Fibroblast of lung (primary cell): Measurements from ENCODE around the gene PER1. TPM values are rescaled to one million over a fixed set of nuclear protein-coding genes. Genes with fewer than 3 reads are reported as not detected.

Experiments used
- DNase-seq, 2 donors: peaks; one replicate each; pipeline versions ENCODE4 v3.0.0 to v3.0.0-alpha.2; 2010; ENCODE audit warnings: low read depth in 2 of 2
- H2AFZ ChIP-seq: 2 replicates; pipeline ENCODE4 v1.5.1; 2012; ENCODE audit warnings: low read length, control low read depth, inconsistent platforms
- H3K27ac ChIP-seq: 2 replicates; pipeline ENCODE4 v1.5.1; 2011; ENCODE audit warnings: low read length, control low read depth; ENCODE audit not compliant: insufficient read depth
- H3K27me3 ChIP-seq: 2 replicates; pipeline ENCODE4 v1.5.1; 2011; ENCODE audit warnings: mild to moderate bottlenecking, low read length; ENCODE audit not compliant: control insufficient read depth, insufficient read depth
- H3K36me3 ChIP-seq: 2 replicates; pipeline ENCODE4 v1.5.1; 2011; ENCODE audit warnings: low read length; ENCODE audit not compliant: control insufficient read depth, insufficient read depth
- H3K4me1 ChIP-seq: 2 replicates; pipeline ENCODE4 v1.5.1; 2011; ENCODE audit warnings: low read length; ENCODE audit not compliant: control insufficient read depth, insufficient read depth; ENCODE audit errors: extremely low read depth
- H3K4me2 ChIP-seq: 2 replicates; pipeline ENCODE4 v1.5.1; 2011; ENCODE audit warnings: low read length, control low read depth; ENCODE audit not compliant: insufficient read depth; ENCODE audit errors: extremely low read depth
- H3K4me3 ChIP-seq, 4 experiments: fragments of 200-600 bp in 1 of 4; sonication (generic) in 1 of 4; replicated peaks in 1 of 4; 2 replicates each; pipeline ENCODE4 v1.5.1; 2011 to 2016; ENCODE audit warnings: low read length in 4 of 4, low read depth in 3 of 4, mild to moderate bottlenecking in 3 of 4, control low read depth in 2 of 4, inconsistent platforms in 1 of 4, mixed read lengths in 1 of 4; ENCODE audit not compliant: insufficient read depth in 1 of 4; ENCODE audit errors: control extremely low read depth in 1 of 4
- H3K79me2 ChIP-seq: 2 replicates; pipeline ENCODE4 v1.5.1; 2012; ENCODE audit warnings: mild to moderate bottlenecking, low read length, inconsistent platforms; ENCODE audit not compliant: control insufficient read depth, insufficient read depth
- H3K9ac ChIP-seq: 2 replicates; pipeline ENCODE4 v1.5.1; 2011; ENCODE audit warnings: mild to moderate bottlenecking, low read length, control low read depth; ENCODE audit not compliant: insufficient read depth
- H3K9me3 ChIP-seq: 2 replicates; pipeline ENCODE4 v1.5.1; 2012; ENCODE audit warnings: low read depth, low read length; ENCODE audit not compliant: control insufficient read depth, insufficient read depth
- H4K20me1 ChIP-seq: 2 replicates; pipeline ENCODE4 v1.5.1; 2011; ENCODE audit warnings: low read length; ENCODE audit not compliant: control insufficient read depth, insufficient read depth; ENCODE audit errors: extremely low read depth
- EZH2 ChIP-seq: IDR thresholded peaks from 2 replicates; pipeline ENCODE4 v1.5.1; 2012; ENCODE audit warnings: low read length, control low read depth, mild to moderate bottlenecking; ENCODE audit errors: missing control alignments
- polyA plus RNA-seq, 2 donors: library from polyadenylated mRNA; depleted of rRNA in 1 of 2; stranded (reverse) in 1 of 2; unstranded in 1 of 2; fragments of >200 nt; gene quantifications; 2 replicates each; pipeline ENCODE4 v1.2.1, GENCODE V29; 2011 to 2012; ENCODE audit warnings: missing spikeins in 1 of 2
- total RNA-seq: library from RNA; depleted of rRNA; stranded (reverse); fragments of >200 nt; gene quantifications from 2 replicates; pipeline ENCODE4 v1.2.1, GENCODE V29; 2014
- TF ChIP-seq, protein P1 (sequence below), 2 donors: IDR thresholded peaks in 1 of 2; conservative IDR thresholded peaks in 1 of 2; 1 replicate in 1 of 2; 2 replicates in 1 of 2; pipeline ENCODE4 v1.5.1; 2011 to 2012; ENCODE audit warnings: low read length in 2 of 2, control low read depth in 1 of 2, inconsistent platforms in 1 of 2, low read depth in 1 of 2, mild to moderate bottlenecking in 1 of 2

The PER1 gene
- total and polyA plus RNA-seq, 2 donors (not counting 1 experiment from before 2014, with no cell fraction given), result 2.5 to 6.9 TPM

DNA sequence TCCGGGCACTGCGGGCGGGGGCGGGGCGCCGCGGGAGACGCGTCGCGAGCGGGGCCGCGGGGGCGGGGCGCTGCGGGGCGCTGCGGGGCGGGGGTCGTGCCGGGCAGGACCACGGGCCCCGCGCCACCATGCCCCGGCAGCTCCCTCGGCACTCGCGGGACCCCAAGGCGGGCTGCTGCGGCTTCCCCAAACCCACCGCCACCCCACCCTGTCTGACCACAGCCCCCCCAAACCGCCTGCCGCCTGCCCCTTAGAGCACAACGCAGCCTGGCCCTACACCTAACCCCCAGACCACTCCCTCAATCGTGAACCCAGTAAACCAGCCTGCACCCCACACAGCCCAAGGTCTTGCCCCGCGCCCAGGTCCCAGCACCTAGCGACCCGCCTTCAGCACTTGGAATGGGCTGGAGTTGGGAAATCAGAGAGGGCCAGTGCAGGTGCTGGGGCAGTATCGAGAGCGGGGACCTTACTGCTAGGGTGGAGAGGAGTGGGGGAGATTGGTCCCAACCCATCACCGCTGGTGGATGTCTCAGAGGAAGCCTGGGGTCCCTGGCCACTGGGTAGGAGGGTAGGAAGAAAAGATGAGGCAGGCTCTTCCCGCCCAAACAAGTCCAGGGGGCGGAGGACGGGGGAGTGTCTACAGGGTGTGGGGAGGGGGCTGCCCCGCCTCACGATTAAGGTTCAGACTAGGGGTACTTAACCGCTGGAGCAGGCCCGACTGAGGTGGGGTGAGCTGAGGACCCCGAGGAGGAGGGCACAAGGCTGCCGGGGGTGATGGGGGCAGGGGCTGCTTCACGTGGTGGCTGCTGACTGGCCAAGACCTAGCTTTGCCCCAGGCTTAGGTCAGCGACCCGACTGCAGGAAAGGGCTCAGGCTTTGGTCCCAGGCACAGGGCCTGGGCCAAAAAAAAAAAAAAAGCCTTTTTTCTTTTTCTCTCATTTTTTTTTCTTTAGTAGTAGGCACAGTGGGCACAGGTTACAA is 11.1 kb upstream of the PER1 start:
- peaks cover 18% of the 10 kb centered on the region for H3K79me2 ChIP-seq
- peak overlapping the region; percentile 100 for H3K9ac ChIP-seq
- H3K4me1 ChIP-seq, result peaks cover 35% of the 10 kb centered on the region
- no peaks in the 10 kb centered on the region for H4K20me1 ChIP-seq
- no peaks in the 10 kb centered on the region for H3K9me3 ChIP-seq
- peak overlapping the region; percentile 98 for H3K27ac ChIP-seq
- peaks cover 12% of the 10 kb centered on the region for H3K36me3 ChIP-seq
- H3K27me3 ChIP-seq, result no peaks in the 10 kb centered on the region
- TF ChIP-seq EZH2, result no peak
- TF ChIP-seq, protein P1, sequence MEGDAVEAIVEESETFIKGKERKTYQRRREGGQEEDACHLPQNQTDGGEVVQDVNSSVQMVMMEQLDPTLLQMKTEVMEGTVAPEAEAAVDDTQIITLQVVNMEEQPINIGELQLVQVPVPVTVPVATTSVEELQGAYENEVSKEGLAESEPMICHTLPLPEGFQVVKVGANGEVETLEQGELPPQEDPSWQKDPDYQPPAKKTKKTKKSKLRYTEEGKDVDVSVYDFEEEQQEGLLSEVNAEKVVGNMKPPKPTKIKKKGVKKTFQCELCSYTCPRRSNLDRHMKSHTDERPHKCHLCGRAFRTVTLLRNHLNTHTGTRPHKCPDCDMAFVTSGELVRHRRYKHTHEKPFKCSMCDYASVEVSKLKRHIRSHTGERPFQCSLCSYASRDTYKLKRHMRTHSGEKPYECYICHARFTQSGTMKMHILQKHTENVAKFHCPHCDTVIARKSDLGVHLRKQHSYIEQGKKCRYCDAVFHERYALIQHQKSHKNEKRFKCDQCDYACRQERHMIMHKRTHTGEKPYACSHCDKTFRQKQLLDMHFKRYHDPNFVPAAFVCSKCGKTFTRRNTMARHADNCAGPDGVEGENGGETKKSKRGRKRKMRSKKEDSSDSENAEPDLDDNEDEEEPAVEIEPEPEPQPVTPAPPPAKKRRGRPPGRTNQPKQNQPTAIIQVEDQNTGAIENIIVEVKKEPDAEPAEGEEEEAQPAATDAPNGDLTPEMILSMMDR (conservative IDR thresholded peaks at IDR 0.05 in 1 of 2, IDR thresholded peaks at IDR 0.05 in 1 of 2; ENCODE audit: low read depth in 1 of 2, low read length in 2 of 2), result no peak
- H2AFZ ChIP-seq, result peak overlapping the region; percentile 93
- peak overlapping the region; percentile 40 to 75 (median 44) for H3K4me3 ChIP-seq
- no peak for DNase-seq
- H3K4me2 ChIP-seq, result peak overlapping the region; percentile 88

DNA sequence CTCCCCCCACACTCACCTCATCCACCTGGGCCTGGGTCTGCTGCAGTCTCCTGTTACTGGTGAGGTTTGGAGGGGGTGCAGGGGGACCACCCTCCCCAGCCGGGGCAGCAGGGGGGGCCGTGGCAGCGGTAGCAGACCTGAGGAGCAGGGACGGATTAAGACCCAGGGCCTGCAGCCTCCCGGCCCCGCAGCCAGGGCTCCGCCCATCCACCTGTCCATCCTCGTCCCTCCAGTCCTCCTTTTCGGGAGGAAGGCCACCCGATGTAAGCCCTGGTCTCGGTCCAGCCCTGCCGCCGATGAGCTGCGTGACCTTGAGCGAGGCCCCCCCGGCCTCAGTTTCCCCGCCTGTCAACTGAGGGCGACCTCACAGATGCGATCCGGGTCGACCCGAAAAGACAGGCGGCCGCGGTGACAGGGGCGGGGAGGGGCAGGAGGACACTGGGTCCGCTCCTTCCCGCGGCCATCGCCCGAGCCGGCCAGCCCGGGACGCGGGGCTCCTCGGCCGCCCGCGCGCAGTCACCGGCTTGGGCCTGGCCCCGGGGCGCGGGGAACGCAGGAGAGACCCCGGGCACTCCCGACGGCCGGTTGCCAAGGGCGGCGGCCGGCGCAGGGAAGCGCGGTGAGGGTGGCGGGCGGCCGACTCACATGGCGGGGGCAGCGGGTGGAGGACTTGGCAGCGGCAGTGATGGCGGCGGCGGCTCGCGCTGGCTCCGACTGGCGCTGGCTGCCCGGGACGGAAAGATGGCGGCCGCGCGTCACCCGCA is 10.2 kb upstream of the PER1 start, which contains the start of gene VAMP2:
Gene VAMP2 (minus strand): TSS at position 716 of the 764 bp plus-strand sequence. CDS start 69 bp downstream, at position 647.
- DNase-seq, result peak; percentile 52 to 65
- Histone ChIP-seq H3K4me1 (peaks cover 35% of the 10 kb centered on the region), H3K36me3 (peaks cover 12% of the 10 kb centered on the region), H3K4me3 (peak within 1 kb of the TSS; percentile 75 to 97 (median 91)), H3K79me2 (peaks cover 18% of the 10 kb centered on the region), H3K9me3 (no peaks in the 10 kb centered on the region), H3K27me3 (no peaks in the 10 kb centered on the region), H3K9ac (peak within 1 kb of the TSS; percentile 100), H3K4me2 (peak within 1 kb of the TSS; percentile 92), H2AFZ (peak within 1 kb of the TSS; percentile 93), H3K27ac (peak within 1 kb of the TSS; percentile 98), H4K20me1 (no peaks in the 10 kb centered on the region)
- TF ChIP-seq EZH2, result no peak
- TF ChIP-seq, protein P1 (conservative IDR thresholded peaks at IDR 0.05 in 1 of 2, IDR thresholded peaks at IDR 0.05 in 1 of 2; ENCODE audit: low read depth in 1 of 2, low read length in 2 of 2), result no peak
